ENCODE measurements around the gene BTBD18.
"Not testable (repeated sequence)": the region's sequence is repeated elsewhere in the genome, so short reads cannot be mapped to it uniquely, and the experiment has no call there.

The BTBD18 gene

GRCh38 chr11:57741132-57742086, 10.2 kb downstream of the BTBD18 start, which contains the start of gene SELENOH:
Gene SELENOH (plus strand): TSS chr11:57741491. CDS start chr11:57741596, 105 bp downstream.
- peak; percentile 94 to 97 (median 95) for DNase-seq (ENCODE audit: low read depth in 2 of 3, low spot score in 1 of 3)

- no peak for DNase-seq (ENCODE audit: low read depth in 2 of 3, low spot score in 1 of 3)
Measured at GRCh38 chr11:57735619-57736298, 15.9 kb downstream of the BTBD18 start.

GRCh38 chr11:57732661-57733060, 19.0 kb downstream of the BTBD18 start:
- no peak for DNase-seq (ENCODE audit: low read depth in 2 of 3, low spot score in 1 of 3)

- DNase-seq (ENCODE audit: low read depth in 2 of 3, low spot score in 1 of 3): no peak
Measured at GRCh38 chr11:57729479-57729878, 22.1 kb downstream of the BTBD18 start.

GRCh38 chr11:57728829-57729228, 22.8 kb downstream of the BTBD18 start:
- no peak for DNase-seq (ENCODE audit: low read depth in 2 of 3, low spot score in 1 of 3)

GRCh38 chr11:57727185-57727584, 24.4 kb downstream of the BTBD18 start:
- no peak for DNase-seq (ENCODE audit: low read depth in 2 of 3, low spot score in 1 of 3)

GRCh38 chr11:57716726-57717125, 34.9 kb downstream of the BTBD18 start:
- DNase-seq (ENCODE audit: low read depth in 2 of 3, low spot score in 1 of 3): not testable (repeated sequence)

- no peak for DNase-seq (ENCODE audit: low read depth in 2 of 3, low spot score in 1 of 3)
Measured at GRCh38 chr11:57713835-57714234, 37.8 kb downstream of the BTBD18 start.

- DNase-seq (ENCODE audit: low read depth in 2 of 3, low spot score in 1 of 3): peak; percentile 80 to 86 (median 81)
Measured at GRCh38 chr11:57712256-57713150, 39.1 kb downstream of the BTBD18 start, which contains the start of gene TMX2. Gene TMX2 (plus strand): TSS chr11:57712593. CDS start chr11:57712619, 26 bp downstream.

- DNase-seq (ENCODE audit: low read depth in 2 of 3, low spot score in 1 of 3): peak; percentile 61 to 68 (median 63)
Measured at GRCh38 chr11:57711414-57712255, 40.0 kb downstream of the BTBD18 start, which contains the start of gene MED19. Gene MED19 (minus strand): TSS chr11:57712215. CDS start chr11:57712179, 36 bp downstream.

GRCh38 chr11:57709802-57710367, 41.7 kb downstream of the BTBD18 start:
- DNase-seq (ENCODE audit: low read depth in 2 of 3, low spot score in 1 of 3): no peak

GRCh38 chr11:57705432-57705831, 46.2 kb downstream of the BTBD18 start:
- DNase-seq (ENCODE audit: low read depth in 2 of 3, low spot score in 1 of 3): not testable (repeated sequence)

- DNase-seq (ENCODE audit: low read depth in 2 of 3, low spot score in 1 of 3): no peak
Measured at GRCh38 chr11:57704932-57705331, 46.7 kb downstream of the BTBD18 start.

GRCh38 chr11:57703341-57703740, 48.3 kb downstream of the BTBD18 start:
- no peak for DNase-seq (ENCODE audit: low read depth in 2 of 3, low spot score in 1 of 3)

- DNase-seq (ENCODE audit: low read depth in 2 of 3, low spot score in 1 of 3): no peak
Measured at GRCh38 chr11:57700425-57700824, 51.2 kb downstream of the BTBD18 start.

- DNase-seq (ENCODE audit: low read depth in 2 of 3, low spot score in 1 of 3): no peak
Measured at GRCh38 chr11:57699813-57700212, 51.8 kb downstream of the BTBD18 start.

- DNase-seq (ENCODE audit: low read depth in 2 of 3, low spot score in 1 of 3): no peak
Measured at GRCh38 chr11:57698843-57699365, 52.7 kb downstream of the BTBD18 start.

All from stimulated activated CD4-positive, alpha-beta T cell treated with anti-CD3 and anti-CD28 coated beads, Interleukin-12 subunit alpha, Interleukin-12 subunit beta, amount 100 ng/mL, for 48 hours (primary cell).